GM19395 (cell line): ENCODE results near the gene ZNF266.

Experiments
- ATAC-seq: cut with Tn5 transposase; IDR thresholded peaks from one replicate; pipeline ENCODE4 v1.9.1; 2021; ENCODE audit warnings: mild to moderate bottlenecking, moderate library complexity; ENCODE audit not compliant: unreplicated experiment

Gene ZNF266

DNA sequence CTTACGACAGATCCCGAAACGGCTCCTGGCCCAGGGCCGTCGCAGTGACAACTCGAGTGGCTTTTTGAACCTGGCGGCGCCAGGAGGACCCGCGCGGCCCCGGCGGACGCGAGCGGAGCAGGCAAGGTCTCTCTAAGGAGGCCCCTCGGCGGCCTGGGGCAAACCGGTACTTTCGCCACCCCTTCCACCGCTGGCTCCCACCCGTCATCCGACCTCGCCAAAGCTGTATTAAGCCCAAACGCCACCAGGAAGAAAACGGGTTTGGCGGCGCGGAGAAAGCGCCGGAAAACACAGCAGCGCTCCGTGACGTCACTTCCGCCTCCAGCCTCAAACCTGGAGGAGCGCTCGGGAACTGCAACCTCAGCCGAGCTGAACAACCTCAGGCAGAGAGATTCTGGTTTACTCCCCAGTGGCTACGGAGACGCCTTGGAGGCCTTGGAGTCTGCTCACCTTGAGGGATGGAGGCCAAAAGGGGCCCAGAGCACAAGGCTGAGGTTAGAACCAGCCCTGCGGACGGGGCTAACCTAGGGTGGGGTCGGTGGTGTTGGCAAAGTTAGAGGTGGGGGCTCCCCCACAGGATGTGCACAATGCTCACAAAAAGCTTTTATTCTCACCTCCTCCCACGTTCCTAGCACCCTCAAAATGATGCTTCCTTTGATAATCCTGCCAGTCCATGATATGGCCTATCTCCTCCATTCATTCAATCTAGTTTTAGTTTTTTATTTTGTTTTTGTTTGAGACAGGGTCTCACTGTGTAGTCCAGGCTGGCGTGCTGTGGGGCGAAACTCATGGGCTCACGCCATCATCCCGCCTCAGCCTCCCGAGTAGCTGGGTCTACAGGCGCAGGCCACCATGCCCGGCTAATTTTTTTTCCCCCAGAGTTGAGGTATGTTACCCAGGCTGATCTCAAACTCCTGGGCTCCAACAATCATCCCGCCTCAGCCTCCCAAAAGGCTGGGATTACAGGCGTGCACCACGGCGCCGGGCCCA, at the start of gene ZNF266:
Gene ZNF266, minus strand, starts transcription at position 295 of the 990 bp plus-strand sequence. CDS start 15,484 bp downstream, outside the sequence.
- peak; percentile 91 for ATAC-seq

DNA sequence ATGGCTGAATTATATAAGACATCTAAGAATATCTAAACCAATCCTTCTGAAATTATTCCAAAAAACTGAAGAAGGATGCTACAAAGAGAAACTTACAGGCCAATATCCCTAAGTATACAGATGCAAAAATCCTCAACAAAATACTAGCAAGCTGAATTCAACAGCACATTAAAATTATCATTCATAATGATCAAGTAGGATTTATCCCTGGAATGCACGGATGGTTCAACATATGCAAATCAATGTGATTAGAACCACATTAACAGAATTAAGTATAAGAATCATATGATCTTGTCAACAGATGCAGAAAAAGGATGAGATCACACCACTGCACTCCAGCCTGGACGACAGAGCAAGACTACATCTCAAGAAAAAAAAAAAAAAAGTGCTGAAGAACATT, 49.8 kb upstream of the ZNF266 start:
- no peak for ATAC-seq

DNA sequence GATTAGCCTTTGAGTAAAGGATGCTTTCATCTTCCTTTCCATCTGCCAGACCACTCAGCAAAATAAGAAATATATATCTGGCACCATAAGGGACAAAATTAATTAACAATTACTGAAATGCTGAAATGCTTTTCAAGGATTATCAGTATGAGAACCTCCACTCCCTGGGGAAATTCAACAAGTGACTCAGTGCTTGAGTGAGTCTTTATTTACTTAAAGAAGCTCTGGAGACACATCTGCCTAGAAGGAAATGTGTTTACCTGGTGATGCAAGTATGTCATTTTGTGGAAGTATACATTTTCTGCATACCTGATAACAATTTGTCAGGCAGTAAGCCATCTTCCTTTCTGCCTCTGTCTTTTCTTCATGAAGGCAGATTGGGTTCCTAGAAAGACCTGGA, 39.6 kb upstream of the ZNF266 start:
- ATAC-seq: no peak

DNA sequence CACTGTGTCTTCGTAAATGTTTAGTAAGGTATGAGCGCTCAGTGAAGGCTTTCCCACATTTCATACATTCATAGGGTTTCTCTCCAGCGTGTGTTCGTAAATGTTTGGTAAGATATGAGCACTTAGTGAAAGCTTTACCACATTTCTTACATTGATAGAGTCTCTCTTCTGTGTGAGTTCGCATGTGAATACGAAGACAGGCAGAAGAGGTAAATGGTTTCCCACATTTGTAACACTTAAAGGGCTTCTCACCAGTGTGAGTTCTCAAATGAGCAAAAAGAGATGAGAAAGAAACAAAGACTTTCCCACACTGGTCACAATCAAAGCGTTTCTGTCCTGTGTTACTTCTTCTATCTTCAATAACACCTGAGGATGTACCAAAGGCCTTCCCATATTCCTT, 31.8 kb upstream of the ZNF266 start:
- ATAC-seq: no peak

DNA sequence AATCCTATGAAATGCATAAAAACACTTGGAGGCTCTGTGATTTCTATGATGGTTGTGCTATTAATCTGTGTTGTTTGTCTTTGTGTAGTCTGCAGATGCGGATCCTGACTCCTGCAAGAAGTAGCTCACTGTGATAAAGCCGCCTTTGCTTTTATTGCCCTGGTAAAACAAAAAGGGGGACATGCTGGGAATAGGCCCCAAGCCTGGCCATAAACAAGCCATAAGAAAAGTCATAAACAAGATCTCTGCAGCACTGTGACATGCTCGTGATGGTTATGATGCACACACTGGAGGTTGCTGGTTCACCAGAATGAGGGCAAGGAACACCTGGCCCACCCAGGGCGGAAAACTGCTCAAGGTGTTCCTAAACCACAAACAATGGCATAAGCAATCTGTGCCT, 26.6 kb upstream of the ZNF266 start:
- no peak for ATAC-seq

DNA sequence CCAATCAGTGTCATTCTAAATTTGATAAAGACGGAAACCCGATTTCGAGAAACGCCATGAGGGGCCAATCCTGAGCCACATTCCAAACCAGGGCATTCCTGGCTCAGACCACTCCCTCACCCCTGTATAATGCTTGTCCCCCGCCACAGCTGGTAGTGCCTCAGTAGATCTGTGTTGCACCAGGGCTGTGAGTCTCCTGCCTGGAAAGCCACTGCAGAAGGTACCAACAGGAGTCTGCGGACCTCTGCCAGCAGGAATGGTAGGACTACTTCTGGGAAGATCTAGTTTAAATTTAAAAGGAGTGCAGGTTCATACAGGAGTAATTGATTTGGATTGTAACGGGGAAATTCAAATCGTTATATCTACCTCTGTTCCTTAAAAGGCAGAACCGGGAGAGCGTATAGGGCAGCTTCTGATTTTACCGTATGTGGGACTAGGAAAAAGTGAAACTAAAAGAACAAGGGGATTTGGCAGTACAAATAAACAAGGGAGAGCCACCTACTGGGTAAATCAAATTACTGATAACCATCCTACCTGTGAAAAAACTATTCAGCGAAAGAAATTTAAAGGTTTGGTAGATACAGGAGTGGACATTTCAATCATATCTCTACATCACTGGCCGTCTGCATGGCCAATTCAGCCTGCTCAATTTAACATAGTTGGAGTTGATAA, 20.8 kb upstream of the ZNF266 start:
- ATAC-seq: no peak

DNA sequence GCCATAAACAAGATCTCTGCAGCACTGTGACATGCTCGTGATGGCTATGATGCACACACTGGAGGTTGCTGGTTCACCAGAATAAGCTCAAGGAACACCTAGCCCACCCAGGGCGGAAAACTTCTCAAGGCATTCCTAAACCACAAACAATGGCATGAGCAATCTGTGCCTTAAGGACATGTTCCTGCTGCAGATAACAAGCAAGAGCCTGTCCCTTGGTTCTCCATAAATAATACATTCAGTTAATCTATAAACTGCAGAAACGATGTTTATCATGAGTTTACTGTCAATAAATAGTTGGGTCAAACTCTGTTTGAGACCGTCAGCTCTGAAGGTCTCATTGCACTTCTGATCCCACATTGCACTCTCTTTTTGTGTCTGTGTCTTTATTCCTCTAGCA, 18.6 kb upstream of the ZNF266 start:
- ATAC-seq: no peak

DNA sequence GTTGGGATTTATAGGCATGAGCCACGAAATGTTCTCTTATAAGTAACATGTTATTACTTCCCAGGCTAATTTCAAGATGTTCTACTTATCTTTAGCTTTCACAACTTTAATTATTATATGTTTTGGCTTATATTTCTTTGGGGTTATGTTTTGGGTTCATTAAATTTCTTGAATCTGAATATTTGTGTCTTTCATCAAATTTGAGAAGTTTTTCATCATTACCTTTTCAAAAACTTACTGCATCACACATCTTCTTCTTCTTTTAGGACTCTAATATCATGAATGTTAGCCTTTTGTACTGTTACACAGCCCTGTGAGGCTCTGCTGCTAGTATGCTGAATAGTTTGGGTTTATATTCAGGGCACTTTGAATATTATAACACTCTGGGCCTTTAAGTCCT, 9.7 kb upstream of the ZNF266 start:
- ATAC-seq: no peak

DNA sequence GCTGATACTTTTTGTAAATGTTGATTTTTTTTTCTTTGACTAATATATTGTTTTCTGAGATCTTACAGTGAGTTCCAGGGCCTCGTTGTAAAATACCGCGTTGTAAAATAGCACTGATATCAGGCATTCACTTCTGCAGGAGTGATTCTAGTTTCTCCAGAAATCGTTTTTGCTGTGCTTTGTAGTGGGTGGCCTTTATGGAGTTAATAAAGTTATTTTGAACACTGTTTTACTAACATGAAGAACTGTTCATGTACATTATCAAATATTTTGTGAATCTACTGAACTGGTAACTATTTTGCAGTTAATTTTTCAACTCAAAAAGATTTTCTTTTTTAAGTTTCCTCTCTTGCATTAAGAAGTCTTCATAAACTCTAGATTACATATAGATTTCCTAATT, 985 bp upstream of the ZNF266 start:
- no peak for ATAC-seq

DNA sequence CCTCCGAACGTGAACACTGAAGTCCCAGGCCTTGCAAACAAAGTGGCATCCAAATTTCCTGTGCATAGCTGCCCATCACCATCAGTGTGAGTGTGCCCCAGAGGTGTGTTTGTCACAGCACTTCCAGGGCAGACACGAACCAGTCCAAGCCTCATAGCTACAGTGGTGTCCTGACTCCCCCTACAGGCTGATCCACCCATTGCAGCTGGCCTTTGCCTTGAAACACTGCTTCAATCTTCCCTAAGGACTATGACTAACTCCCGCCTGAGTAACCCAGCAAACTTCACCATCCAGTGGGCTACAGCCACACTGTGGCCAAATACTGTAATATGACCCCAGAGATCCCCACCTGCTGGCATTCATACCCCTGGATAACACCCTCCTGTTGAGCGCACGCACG, 3.9 kb downstream of the ZNF266 start:
- no peak for ATAC-seq

DNA sequence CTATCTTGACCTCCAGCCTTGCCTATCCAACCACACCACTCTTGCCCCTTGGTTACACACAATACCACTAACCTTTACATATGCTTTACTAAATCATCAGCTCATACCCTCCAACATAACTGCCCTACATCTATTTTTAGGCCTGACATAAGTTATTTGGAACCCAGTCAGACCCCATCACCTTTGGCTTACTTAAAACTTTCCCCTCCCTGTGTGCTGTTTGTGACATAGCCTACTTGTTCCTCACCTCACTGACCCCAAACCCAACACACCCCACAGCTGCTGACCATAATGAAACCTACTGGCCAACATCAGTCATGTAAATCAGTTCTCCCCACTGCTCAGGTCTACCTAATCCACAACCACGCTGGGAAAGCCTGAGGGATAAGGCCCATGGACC, 4.9 kb downstream of the ZNF266 start:
- ATAC-seq: no peak

DNA sequence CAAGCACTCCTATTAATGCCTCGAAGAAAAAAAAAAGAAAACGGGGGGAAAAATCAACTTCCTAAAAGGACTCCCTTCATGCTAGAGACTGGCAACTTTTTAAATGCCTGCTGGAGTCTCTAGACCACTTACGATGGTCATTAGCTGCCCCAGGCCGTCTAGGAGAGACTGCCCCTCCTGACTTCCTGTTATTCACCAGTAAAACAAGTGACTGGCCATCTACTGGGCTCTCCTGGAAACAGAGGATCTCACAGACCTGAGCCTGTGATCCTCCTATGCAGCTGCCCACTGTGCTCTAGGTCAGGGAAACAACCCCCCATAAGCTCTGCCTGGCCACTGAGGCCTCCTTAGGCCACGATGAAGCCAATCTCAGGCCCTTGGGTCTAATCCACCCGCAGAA, 7.4 kb downstream of the ZNF266 start:
- no peak for ATAC-seq

DNA sequence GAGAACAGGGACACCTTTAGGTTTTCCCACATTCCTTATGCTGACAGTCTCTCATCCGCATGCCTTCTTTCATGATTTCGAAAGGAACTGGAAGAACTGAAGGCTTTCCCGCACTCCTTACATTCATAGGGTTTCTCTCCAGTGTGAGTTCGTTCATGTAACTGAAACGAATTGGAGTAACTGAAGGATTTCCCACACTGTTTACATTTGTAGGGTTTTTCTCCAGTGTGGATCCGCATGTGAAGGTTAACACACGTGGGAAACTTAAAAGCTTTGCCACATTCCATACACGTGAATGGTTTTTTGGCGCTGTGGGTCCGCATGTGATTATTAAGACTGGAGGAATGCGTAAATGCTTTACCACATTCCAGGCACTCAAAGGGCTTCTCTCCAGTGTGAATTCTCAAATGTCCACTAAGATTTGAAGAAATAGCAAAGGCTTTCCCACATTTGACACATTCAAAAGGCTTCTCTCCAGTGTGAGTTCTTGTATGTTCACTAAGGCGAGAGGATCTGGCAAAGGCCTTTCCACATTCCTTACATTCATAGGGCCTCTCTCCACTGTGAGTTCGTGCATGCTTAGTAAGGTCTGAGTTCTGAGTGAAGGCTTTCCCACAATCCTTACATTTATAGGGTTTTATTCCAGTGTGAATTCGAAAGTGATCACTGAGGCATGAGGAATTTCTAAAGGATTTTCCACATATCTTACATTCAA, 22.0 kb downstream of the ZNF266 start:
- ATAC-seq: no peak

DNA sequence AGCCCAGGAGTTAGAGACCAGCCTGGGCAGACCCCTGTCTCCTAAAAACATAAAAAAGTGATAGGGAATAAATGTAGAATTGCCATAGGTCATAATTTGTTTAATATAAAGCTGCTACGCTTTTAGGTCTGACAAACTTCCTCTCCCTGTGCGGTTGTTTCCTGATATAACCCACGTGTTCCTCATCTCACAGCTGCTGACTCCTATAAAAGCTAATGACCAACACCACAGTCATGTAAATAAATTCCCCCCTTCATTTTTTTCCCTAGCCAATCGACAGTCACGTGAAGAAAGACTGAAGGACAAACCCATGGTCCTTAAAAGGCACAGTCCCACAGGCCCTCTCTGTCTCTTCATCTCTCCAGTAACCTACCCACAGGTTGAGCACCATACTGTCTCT, 27.5 kb downstream of the ZNF266 start:
- no peak for ATAC-seq

DNA sequence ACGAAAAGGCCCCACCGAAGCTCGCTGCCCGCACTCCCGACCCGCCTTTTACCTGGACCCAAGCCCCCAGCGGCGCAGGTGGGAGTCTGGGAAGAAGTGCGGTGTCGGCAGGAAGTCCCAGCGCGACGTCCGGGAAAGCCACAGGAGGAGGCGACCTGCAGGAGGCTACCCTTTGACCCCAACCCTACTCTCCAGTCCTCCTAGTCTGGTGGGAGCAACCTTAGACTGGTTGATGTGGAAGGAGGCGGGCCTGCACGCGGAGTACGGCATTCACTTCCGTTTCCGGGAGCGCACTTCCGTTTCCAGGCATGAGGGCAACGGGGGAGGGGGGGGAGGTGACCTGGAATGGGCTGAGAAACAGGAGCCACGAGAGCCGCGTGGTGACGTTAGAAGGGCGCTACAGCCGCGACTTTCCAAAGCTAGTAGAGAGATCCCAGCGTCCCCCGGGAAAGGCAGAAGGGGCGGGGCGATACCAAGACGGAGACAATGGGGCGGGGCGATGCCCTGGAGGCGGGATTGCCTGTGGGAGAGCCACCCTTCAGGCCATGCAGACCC, 28.5 kb downstream of the ZNF266 start:
- no peak for ATAC-seq

DNA sequence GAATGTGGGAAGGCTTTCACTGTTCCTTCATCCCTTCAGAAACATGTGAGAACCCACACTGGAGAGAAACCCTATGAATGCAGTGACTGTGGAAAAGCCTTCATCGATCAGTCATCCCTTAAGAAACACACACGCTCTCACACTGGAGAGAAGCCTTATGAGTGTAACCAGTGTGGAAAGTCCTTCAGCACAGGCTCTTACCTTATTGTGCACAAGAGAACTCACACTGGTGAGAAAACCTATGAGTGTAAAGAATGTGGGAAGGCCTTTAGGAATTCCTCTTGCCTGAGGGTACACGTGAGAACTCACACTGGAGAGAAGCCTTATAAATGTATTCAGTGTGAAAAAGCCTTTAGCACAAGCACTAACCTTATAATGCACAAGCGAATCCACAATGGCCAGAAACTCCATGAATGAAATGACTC, 54.0 kb downstream of the ZNF266 start:
- no peak for ATAC-seq

DNA sequence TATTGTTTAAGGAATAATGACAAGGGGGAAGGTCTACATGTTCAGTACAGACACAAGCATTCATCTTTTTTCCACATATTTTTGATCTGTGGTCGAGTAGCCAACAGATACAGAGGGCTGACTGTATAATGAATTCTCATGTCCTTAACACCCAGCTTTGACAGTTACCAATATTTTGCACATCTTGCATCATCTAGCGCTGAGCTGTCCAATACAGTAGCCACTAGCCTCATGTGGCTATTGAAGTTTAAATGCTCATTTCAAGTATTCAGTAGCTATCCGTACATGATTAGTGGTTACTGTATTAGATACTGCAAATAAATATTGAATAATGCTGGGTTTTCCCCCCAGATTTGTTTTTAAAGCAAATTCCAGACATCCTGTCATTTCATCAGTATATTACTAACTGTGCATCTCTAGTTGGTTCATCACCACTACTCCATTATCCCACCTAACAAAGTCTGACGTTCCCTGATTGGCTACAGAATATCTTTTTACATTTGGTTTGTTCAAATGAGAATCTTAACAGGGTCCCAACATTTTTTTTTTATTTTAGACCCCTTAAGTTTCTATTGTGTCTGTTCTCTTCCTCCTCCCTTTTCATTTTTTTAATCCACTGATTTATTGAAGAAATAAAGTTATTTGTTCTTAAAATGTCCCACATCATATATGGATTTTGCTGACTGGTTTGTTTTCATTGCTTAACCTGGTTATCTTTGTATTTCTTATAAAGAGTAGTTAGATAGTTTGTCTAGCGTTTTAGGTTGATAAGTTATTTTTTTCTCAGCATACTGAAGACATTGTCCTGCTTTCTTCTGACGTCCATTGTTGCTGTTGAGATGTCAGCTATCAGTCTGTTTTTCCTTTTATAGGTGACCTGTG, 64.4 kb downstream of the ZNF266 start:
- no peak for ATAC-seq

DNA sequence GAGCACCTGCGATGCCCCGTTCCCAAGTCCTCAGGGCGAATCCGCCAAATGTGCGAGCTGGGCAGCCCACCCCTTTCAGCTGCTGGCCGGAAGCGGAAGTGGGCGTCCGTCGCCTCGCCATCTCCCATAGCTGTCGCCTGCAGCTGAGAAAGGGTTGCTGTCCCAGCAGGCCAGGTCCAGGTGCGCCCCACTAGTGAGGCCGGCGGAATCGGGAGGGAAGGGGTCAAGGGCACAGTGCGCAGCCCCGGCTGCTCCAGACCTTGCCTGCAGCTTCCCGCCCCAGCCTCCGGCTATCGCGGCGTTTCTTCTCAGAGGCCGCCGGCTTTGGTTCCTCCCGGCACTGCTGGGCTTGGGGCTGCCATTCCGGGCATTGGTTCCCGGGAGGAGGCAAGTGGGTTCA, 72.5 kb downstream of the ZNF266 start, which contains the start of gene ZNF177:
Gene ZNF177, plus strand, starts transcription at position 109 of the 400 bp plus-strand sequence. CDS start 15,299 bp downstream, outside the sequence.
- ATAC-seq: no peak
